Measurements from ENCODE around the gene NUDT22. TPM values are rescaled to one million over a fixed set of nuclear protein-coding genes. Genes with fewer than 3 reads are reported as not detected.

Gene NUDT22
- total RNA-seq: 19.7 TPM

GRCh38 chr11:64225608-64226506 lies at the start of gene NUDT22, which contains the start of gene TRPT1:
TSS of gene NUDT22 (plus strand) at chr11:64226274. CDS start at chr11:64226653, 379 bp downstream.
TSS of gene TRPT1 (minus strand) at chr11:64226186. CDS start at chr11:64225860, 326 bp downstream.

GRCh38 chr11:64185693-64186491 lies 40.2 kb upstream of the NUDT22 start, which contains the start of gene STIP1:
TSS of gene STIP1 (plus strand) at chr11:64186171. CDS start at chr11:64186262, 91 bp downstream.

GRCh38 chr11:64206457-64207255 lies 19.4 kb upstream of the NUDT22 start, which contains the start of gene FERMT3:
TSS of gene FERMT3 (plus strand) at chr11:64206721. CDS start at chr11:64207365, 644 bp downstream.

GRCh38 chr11:64230171-64230984 lies 4.3 kb downstream of the NUDT22 start, which contains the start of gene DNAJC4:
TSS of gene DNAJC4 (plus strand) at chr11:64230548. CDS start at chr11:64230855, 307 bp downstream.

GRCh38 chr11:64233913-64234586 lies 8.0 kb downstream of the NUDT22 start, which contains the start of gene VEGFB:
TSS of gene VEGFB (plus strand) at chr11:64234584. CDS start at chr11:64234834, 250 bp downstream.

GRCh38 chr11:64240435-64241240 lies 14.6 kb downstream of the NUDT22 start, which contains the start of gene FKBP2:
TSS of gene FKBP2 (plus strand) at chr11:64241095. CDS start at chr11:64242388, 1,293 bp downstream.

GRCh38 chr11:64246871-64247728 lies 21.0 kb downstream of the NUDT22 start, which contains the start of gene PPP1R14B:
TSS of gene PPP1R14B (minus strand) at chr11:64246943. CDS start at chr11:64246673, 270 bp downstream.

GRCh38 chr11:64251016-64251752 lies 25.1 kb downstream of the NUDT22 start, which contains the start of gene PLCB3:
TSS of gene PLCB3 (plus strand) at chr11:64251530. CDS start at chr11:64251650, 120 bp downstream.

Other genes starting within 250 kb of the NUDT22 start
- 37.9 TPM for gene OTUB1, start 239.8 kb upstream of the NUDT22 start, total RNA-seq
- 11.9 TPM for gene FLRT1, start 190.3 kb upstream of the NUDT22 start, total RNA-seq
- gene MACROD1, start 60.2 kb upstream of the NUDT22 start, total RNA-seq: 13.5 TPM
- 86.4 TPM for gene STIP1, start 40.1 kb upstream of the NUDT22 start, total RNA-seq
- gene FERMT3, start 19.6 kb upstream of the NUDT22 start, total RNA-seq: 0.63 TPM
- gene TRPT1, start 88 bp upstream of the NUDT22 start, total RNA-seq: 10.6 TPM
- 7.2 TPM for gene DNAJC4, start 4.3 kb downstream of the NUDT22 start, total RNA-seq
- 17.5 TPM for gene VEGFB, start 8.3 kb downstream of the NUDT22 start, total RNA-seq
- gene FKBP2, start 14.8 kb downstream of the NUDT22 start, total RNA-seq: 17.8 TPM
- gene PPP1R14B, start 20.7 kb downstream of the NUDT22 start, total RNA-seq: 82.9 TPM
- 5.6 TPM for gene PLCB3, start 25.3 kb downstream of the NUDT22 start, total RNA-seq
- gene BAD, start 58.4 kb downstream of the NUDT22 start, total RNA-seq: 32.9 TPM
- gene GPR137, start 59.6 kb downstream of the NUDT22 start, total RNA-seq: 15.7 TPM
- 5.3 TPM for gene KCNK4, start 65.0 kb downstream of the NUDT22 start, total RNA-seq
- gene CATSPERZ, start 74.1 kb downstream of the NUDT22 start, total RNA-seq: 3.8 TPM
- 18.8 TPM for gene ESRRA, start 79.2 kb downstream of the NUDT22 start, total RNA-seq
- 49.1 TPM for gene TRMT112, start 91.3 kb downstream of the NUDT22 start, total RNA-seq
- gene PRDX5, start 91.8 kb downstream of the NUDT22 start, total RNA-seq: 82.3 TPM
- gene CCDC88B, start 113.9 kb downstream of the NUDT22 start, total RNA-seq: 1.6 TPM
- 13.1 TPM for gene RPS6KA4, start 132.9 kb downstream of the NUDT22 start, total RNA-seq